HG03439 (cell line): ENCODE results near the gene SYT15B.
"Not testable (repeated sequence)": the region's sequence is repeated elsewhere in the genome, so short reads cannot be mapped to it uniquely, and the experiment has no call there.

Source experiments
- ATAC-seq: cut with Tn5 transposase; IDR thresholded peaks from one replicate; pipeline ENCODE4 v1.9.1; 2021; ENCODE audit warnings: mild to moderate bottlenecking, moderate library complexity; ENCODE audit not compliant: unreplicated experiment

SYT15B gene

DNA sequence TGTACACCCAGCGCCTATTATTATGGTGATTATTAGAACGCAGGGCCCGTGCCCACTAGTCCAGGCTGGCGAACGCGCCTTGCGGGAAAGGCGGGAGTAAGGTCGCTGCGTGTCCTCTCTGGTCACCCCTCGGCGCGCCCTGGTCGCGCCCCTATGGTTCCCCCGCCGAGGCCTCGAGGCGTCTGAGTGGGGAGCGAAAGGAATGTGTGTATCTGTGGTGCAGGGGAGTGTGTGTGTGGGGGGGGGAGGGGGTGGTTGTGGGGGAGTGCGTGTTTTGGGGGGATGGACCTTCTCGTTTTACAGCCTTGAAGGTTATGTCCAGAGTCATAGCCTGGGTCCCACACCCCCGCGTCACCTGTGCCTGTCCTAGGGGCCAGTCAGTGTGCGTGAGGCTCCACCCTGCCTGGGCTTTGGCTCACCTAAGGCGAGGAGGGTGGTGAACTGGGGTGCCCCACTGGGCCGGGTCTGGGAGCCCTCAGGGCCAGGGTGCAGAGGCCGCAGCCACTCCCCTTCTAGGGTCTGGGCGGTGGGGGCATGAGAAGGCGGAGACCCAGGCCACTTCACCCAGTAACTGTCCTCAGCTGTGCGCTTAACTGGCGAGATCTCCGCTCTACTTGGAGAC is at the start of gene SYT15B:
Gene SYT15B, minus strand, starts transcription at position 39 of the 622 bp plus-strand sequence. CDS start 952 bp downstream, outside the sequence.
- not testable (repeated sequence) for ATAC-seq

DNA sequence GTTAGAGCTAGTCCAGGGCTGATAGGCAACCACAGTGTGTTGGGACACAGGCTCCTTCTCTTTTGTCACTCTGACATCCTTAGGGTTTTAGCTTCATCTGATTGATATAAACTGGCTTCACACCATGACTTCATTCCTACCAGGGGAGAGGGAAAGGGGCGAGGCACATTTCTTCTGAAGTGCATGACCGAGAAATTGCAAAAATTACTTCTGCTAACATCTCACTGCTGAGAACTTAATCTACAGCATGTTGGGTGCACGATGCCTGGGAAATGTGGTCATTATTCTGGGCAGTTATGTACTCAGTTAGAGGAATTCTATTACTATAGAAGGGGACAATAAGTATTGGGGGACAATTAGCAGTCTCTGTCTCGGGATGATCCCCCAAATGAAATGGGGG is 16.2 kb upstream of the SYT15B start:
- not testable (repeated sequence) for ATAC-seq

DNA sequence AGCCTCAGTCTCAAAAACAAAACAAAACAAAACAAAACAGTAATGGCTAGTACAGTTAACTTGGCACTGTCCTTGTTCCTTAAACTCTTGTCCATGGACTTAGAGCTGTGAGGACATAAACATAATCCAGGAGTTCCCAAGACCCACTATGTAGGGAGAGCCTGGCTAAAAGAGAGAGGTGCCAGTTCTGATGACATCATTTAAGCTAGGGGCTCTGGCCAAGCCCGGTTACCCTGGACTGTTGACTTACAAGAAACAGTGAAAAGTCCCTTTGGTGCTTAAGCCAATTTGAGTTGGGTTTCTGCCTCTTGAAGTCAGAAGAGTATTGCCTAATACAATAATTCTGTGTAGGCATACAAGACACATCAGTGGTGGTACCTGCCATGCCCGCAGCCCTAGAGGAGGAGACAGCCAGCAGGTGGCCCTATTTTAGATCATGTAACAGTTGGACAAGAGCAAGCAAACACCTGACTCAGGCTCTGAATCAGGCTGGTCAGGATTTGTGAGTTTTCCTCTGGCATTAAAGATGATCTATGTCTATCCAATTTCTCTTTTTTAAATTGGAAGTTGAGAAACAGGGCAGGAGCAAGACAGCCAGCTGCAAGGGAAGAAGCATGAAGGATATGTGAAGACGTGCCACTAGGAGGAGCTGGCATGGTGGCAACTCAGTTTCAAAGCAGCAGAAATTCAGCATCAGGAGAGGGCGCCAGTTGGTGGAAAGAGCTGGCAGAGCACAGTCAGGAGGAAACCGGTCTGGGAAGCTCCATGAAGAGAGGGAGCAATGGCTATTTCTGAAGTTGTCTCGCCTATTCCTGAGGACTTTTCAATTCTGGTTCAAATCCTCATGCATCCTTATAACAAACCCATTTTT is 12.2 kb upstream of the SYT15B start:
- ATAC-seq = not testable (repeated sequence)

GRCh38 chr10:47770745-47771144 is 7.4 kb upstream of the SYT15B start:
- ATAC-seq = not testable (repeated sequence)

DNA sequence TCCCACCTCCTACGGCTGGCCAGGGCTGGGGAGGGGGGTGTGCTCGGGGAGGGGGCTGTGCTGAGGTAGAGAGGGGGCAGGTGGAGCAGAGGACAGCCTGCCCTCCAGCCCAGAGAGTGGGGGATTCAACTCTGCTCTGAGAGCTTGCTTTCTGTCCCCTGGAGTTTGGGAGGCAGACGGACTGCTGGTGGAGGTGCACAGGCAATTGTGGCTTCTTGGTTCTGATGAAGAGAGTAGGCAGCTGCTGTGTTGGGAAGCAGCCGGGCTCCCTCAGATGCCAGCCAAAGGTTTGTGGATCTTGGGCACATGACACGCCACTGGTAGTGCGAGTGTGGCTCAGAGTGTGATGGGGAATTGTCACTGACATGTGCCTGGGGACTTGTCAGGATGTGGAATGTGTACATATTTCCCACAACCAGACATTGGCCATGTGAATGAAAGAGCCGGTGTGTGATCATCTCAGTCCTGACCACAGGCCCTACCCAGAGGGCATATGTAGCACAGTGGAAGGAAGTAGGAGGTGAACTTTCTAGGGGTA is 5.3 kb upstream of the SYT15B start:
- not testable (repeated sequence) for ATAC-seq

DNA sequence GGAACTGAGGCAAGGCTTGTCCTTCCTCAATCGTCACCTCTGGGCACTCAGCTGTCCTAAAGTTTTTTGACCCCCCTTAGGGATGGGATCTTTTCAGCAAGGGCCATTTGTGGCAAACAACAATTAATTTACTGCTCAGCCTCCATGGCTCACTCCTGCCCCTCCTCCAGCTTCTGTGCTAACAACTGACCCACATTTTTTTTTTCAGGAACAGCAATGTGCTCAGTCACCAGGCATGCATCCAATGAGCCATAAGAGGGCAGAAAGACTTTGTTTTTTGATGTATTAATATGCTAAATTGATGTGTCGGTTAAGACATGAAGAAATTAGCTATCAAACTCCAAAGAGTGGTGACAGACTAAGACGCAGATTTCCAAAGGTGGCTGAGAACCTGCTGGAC is 4.7 kb upstream of the SYT15B start:
- ATAC-seq = not testable (repeated sequence)

DNA sequence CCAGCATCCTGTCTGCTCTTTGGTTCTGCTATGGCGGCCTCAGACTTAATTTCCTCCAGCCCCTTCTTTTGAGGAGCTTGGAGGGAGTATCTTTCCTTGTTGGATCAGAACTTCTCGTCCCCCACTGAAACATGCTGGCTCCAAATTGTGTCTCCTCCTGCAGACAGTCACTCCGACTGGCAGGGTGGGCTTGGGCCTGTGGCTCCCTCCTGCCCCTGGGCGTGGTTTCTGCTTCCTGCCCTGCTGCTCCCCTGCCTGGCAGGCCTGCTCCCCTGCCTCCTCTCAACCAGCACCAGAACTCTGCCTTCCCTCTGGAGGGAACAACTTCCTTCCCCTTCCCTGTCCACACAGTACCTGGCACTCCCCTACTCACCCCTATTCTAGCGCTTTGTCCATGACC is 3.8 kb upstream of the SYT15B start:
- not testable (repeated sequence) for ATAC-seq

GRCh38 chr10:47765232-47765631 is 1.8 kb upstream of the SYT15B start:
- not testable (repeated sequence) for ATAC-seq

- ATAC-seq = not testable (repeated sequence)
These were observed 478 bp downstream of the SYT15B start for GRCh38 chr10:47762674-47763553.

- ATAC-seq = not testable (repeated sequence)
These were observed 4.5 kb downstream of the SYT15B start for GRCh38 chr10:47758855-47759254.

DNA sequence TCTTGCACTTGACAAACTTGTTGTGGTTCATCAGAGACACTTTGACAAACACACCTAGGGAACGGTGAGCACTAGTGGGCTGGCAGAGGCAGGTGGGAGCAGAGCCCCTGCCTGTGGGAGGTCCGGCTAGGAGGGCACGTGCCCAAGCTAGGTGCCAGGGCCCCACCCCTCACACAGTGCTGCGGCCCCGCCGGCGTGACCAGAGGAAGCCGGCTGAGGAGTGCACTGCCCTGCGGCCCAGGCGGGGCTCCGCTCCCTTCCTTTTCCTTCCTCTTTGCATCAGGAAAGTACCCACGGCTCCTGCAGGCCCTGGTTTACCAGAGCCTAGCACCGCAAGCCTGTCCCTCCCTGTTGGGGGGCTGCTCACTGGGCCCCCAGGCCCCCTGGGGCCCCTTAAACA is 7.2 kb downstream of the SYT15B start:
- ATAC-seq = not testable (repeated sequence)

GRCh38 chr10:47753871-47754270 is 9.5 kb downstream of the SYT15B start:
- not testable (repeated sequence) for ATAC-seq

DNA sequence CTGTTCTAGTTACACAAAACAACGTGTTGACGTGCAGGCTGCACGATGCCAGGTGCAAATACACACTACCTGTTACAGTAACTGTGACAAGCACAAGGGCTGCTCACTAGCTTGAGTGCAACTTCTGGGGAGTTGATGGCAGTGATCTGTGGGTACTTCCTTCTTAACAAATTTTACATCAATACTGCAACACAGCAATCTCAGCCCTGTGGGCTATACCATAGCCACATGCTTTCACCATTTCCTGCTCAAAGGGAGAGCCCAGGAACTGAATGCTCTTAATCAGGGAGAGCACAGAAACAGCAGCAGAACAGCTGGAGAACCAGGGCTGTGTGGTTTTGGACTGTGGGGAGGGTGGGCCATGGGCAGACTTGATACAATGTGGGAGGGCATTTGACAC is 10.2 kb downstream of the SYT15B start:
- ATAC-seq = not testable (repeated sequence)

DNA sequence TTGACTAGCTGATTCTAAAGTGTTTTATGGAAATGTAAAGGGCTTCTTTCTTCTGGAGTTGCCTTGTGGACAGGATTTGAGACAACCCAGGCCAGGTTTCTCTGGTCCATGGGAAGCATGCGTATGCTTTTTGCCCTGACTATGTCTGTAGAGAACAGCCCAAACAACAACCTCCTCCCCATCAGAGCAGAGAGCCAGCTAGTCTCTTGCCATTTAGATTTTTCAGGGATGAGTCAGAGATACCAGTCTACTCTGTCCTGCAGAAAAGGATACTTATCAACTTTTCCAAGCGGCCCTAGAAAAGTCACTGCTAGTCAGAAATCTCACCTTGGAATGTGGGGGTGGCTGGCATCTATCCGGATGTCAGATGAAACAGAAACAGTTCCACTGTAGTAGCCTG is 11.6 kb downstream of the SYT15B start:
- ATAC-seq = not testable (repeated sequence)

- ATAC-seq = not testable (repeated sequence)
These were observed 13.0 kb downstream of the SYT15B start for GRCh38 chr10:47750360-47750759.

GRCh38 chr10:47746780-47747376 is 16.5 kb downstream of the SYT15B start:
- not testable (repeated sequence) for ATAC-seq

DNA sequence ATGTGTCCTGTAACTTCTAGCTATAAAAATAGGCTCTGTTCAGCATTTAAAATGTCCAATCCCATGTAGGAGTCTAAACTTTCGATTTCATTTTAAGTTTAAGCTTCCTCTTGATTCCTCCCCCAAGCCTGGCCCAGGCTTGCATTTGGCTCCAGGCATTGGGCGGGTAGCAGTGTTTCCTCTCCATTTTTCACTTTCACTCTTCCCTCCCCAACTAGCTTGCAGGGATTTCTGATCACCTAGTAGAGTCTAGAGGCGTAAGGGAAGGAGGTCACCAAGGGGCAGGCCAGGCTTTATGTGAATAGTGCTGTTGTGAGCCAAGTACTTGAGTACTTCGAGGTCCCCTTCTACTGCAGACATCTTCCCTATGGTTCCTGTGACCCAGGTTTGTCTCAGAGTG is 18.5 kb downstream of the SYT15B start:
- ATAC-seq = not testable (repeated sequence)

DNA sequence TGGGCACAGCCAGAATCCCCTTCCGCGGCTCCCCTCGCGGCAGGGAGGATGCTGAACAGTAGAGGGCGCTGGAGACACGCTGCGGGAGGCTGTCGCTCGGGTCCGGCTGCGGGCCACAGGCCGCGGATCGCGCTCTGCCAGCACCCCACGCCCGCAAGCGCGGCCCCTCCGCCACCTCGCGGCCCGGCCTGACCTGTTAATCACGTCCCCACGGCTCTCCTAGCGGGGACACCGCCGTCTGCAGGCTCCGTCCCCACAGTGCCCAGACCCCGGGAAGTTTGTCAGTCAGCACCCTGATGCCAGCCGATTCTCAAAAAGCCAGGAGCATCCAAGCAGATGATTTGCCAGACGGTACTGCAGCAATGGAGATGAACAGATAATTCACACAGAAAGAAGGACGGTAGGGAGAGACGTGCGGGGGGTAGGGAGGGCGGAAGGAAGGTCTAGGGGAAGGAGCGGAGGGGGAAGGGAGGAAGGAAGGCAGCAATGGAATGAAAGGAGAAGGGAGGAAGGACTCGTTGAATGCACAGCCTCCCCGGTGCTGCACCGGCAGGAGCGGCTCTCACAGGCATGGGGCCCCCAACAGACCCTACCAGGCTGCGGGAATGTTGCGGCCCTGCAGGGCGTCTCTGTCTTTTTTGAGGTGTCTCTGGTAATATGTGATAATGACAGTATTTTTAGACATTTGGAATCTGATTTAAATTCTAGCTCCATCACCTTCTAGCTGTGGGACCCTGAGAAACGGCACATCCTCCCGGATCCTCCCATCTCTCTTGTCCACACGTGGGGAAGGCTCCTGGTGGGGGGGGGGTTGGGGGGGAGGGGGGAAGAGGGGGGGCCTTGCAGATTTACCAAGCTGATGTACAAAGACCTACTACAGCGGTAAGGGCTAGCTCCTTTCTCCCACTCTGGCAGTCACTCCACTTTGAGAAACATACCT is 19.5 kb downstream of the SYT15B start:
- ATAC-seq = peak; percentile 77

DNA sequence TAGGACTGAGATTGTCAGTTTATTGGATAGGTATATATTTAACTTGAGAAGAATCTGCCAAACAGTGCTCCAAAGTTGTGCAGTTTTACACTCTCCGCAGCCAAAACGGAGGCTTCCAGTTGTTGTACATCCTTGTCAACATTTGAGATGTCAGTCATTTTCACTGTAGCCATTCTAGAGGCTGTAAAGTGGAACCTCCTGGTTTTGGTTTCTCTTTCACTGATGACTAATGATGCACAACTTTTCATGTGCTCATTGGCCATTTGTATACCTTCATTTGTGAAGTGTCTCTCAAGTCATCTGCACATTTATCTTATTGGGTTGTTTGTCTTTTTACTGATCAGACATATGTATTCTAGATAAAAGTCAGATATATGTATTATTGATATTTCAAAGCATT is 22.5 kb downstream of the SYT15B start:
- ATAC-seq = not testable (repeated sequence)
